Stomach (tissue), 9 donors: ENCODE results near the gene CACNB2. TPM values are rescaled to one million over a fixed set of nuclear protein-coding genes. Genes with fewer than 3 reads are reported as not detected.

ENCODE experiments used
- DNase-seq, 2 donors: peaks; one replicate each; pipeline versions ENCODE4 v3.0.0 to v3.0.0-alpha.2; 2013 to 2019
- H3K27ac ChIP-seq, 5 donors: fragments of 200-600 bp in 4 of 5; sonication (generic) in 4 of 5; one replicate each; pipeline ENCODE4 v1.5.1; 2013 to 2019; ENCODE audit warnings: mild to moderate bottlenecking in 1 of 5, moderate library complexity in 1 of 5
- H3K27me3 ChIP-seq, 3 donors: fragments of 200-600 bp; sonication (generic); one replicate each; pipeline ENCODE4 v1.5.1; 2017 to 2019; ENCODE audit warnings: mixed run types in 1 of 3
- H3K36me3 ChIP-seq, 4 donors: fragments of 200-600 bp; sonication (generic); 1 replicate in 3 of 4; 2 replicates in 1 of 4; pipeline ENCODE4 v1.5.1; 2016 to 2019
- H3K4me1 ChIP-seq, 4 donors: fragments of 200-600 bp; sonication (generic); one replicate each; pipeline ENCODE4 v1.5.1; 2016 to 2019
- H3K4me3 ChIP-seq, 4 donors: fragments of 200-600 bp; sonication (generic) in 3 of 4; one replicate each; pipeline ENCODE4 v1.5.1; 2016 to 2019; ENCODE audit warnings: mild to moderate bottlenecking in 1 of 4
- H3K9me3 ChIP-seq, 4 donors: fragments of 200-600 bp; sonication (generic); one replicate each; pipeline ENCODE4 v1.5.1; 2016 to 2019
- CTCF ChIP-seq, 7 experiments: fragments of 450-650 bp in 4 of 7; fragments of 200-600 bp in 3 of 7; sonication (generic) in 3 of 7; IDR thresholded peaks; one replicate each; pipeline ENCODE4 v1.5.1; 2016 to 2019; ENCODE audit warnings: antibody characterized with exemption in 7 of 7, control low read depth in 2 of 7, mild to moderate bottlenecking in 1 of 7
- EP300 ChIP-seq: sonication (generic); formaldehyde crosslinking; IDR thresholded peaks from one replicate; pipeline ENCODE4 v1.6.1; 2017; ENCODE audit warnings: antibody characterized with exemption
- POLR2A ChIP-seq, 4 donors: fragments of 450-650 bp; IDR thresholded peaks; one replicate each; pipeline ENCODE4 v1.6.1; 2016; ENCODE audit warnings: antibody characterized with exemption in 4 of 4, control low read depth in 2 of 4, mild to moderate bottlenecking in 1 of 4, moderate library complexity in 1 of 4
- POLR2AphosphoS5 ChIP-seq, 3 donors: sonication (generic); formaldehyde crosslinking; IDR thresholded peaks; one replicate each; pipeline ENCODE4 v1.6.1; 2016; ENCODE audit warnings: antibody characterized with exemption in 3 of 3
- WGBS, 5 donors: extraction: QIAGEN DNeasy Blood & Tissue Kit in 3 of 5; methylation state at CpG; one replicate each; pipeline versions ENCODE4 v1.1.5 to v1.1.7; 2013 to 2018; 5-methylcytosine and 5-hydroxymethylcytosine counted together
- intact Hi-C: fragments of 100-400 bp; cut with DNase I; formaldehyde crosslinking; loops from one replicate; pipeline ENCODE4 v1.15.1; 2023; ENCODE audit warnings: low total_unique reads
- polyA plus RNA-seq, 3 donors: library from polyadenylated mRNA; stranded (reverse); fragments of 200-250 nt; gene quantifications; one replicate each; pipeline ENCODE4 v1.2.3, GENCODE V29; 2013
- total RNA-seq, 5 donors: library from RNA; depleted of rRNA; stranded (reverse); fragments of >200 nt; gene quantifications; one replicate each; pipeline versions ENCODE4 v1.1.0 to v1.2.3, GENCODE V29; 2014 to 2016
- donor health status: healthy with polysubstance abuse.
- donor health status: Bipolar disorder and iron deficiency.
- donor health status: healthy.

Gene CACNB2
- total and polyA plus RNA-seq, 8 donors: 0.31 to 42.9 (median 14.3) TPM

GRCh38 chr10:18159557-18159956, 19.3 kb downstream of the CACNB2 start:
- intact Hi-C loops: no loop called here
- Histone ChIP-seq H3K9me3 (no peaks in the 10 kb centered on the region), H3K4me3 (no peak overlapping the region), H3K27ac (peak overlapping the region in 4 of 5 donors; percentile 24 to 73 (median 47)), H3K4me1 (peaks cover 0 to 25% (median 5%) of the 10 kb centered on the region in 4 donors), H3K27me3 (no peaks in the 10 kb centered on the region), H3K36me3 (no peaks in the 10 kb centered on the region)
- 68 to 83% (median 74%) methylated on average over 5 of the region's 5 CpGs for WGBS, 5 donors
- peak in 1 of 2 donors; percentile 43 for DNase-seq
- no peak for TF ChIP-seq CTCF (IDR thresholded peaks at IDR 0.05)
- TF ChIP-seq POLR2A (IDR thresholded peaks at IDR 0.05): no peak
- no peak for TF ChIP-seq EP300
- no peak for TF ChIP-seq POLR2AphosphoS5 (IDR thresholded peaks at IDR 0.05)

- H3K4me3 ChIP-seq: no peak overlapping the region
- H3K27me3 ChIP-seq: no peaks in the 10 kb centered on the region
- TF ChIP-seq EP300 (no peak), POLR2A (IDR thresholded peaks at IDR 0.05) (no peak), POLR2AphosphoS5 (IDR thresholded peaks at IDR 0.05) (no peak), CTCF (IDR thresholded peaks at IDR 0.05) (no peak)
- H3K4me1 ChIP-seq: peaks cover 0 to 35% (median 6%) of the 10 kb centered on the region in 4 donors
- WGBS, 5 donors: 52 to 81% (median 66%) methylated on average over 7 of the region's 7 CpGs
- no peaks in the 10 kb centered on the region for H3K36me3 ChIP-seq
- intact Hi-C loops: no loop called here
- peak overlapping the region in 2 of 5 donors; percentile 75 to 77 for H3K27ac ChIP-seq
- no peaks in the 10 kb centered on the region for H3K9me3 ChIP-seq
- DNase-seq: no peak
Observed at GRCh38 chr10:18162021-18162627, 21.9 kb downstream of the CACNB2 start.

- intact Hi-C loops: no loop called here
- Histone ChIP-seq H3K27ac (peak overlapping the region in 4 of 5 donors; percentile 5 to 77 (median 57)), H3K9me3 (no peaks in the 10 kb centered on the region), H3K4me3 (no peak overlapping the region), H3K36me3 (no peaks in the 10 kb centered on the region), H3K4me1 (peaks cover 0 to 29% (median 6%) of the 10 kb centered on the region in 4 donors), H3K27me3 (no peaks in the 10 kb centered on the region)
- TF ChIP-seq EP300 (no peak), POLR2A (IDR thresholded peaks at IDR 0.05) (no peak), CTCF (IDR thresholded peaks at IDR 0.05) (no peak), POLR2AphosphoS5 (IDR thresholded peaks at IDR 0.05) (no peak)
- peak in 1 of 2 donors; percentile 55 for DNase-seq
- 33 to 39% (median 36%) methylated on average over 4 of the region's 4 CpGs for WGBS, 5 donors
Observed at GRCh38 chr10:18164093-18164492, 23.9 kb downstream of the CACNB2 start.

- Histone ChIP-seq H3K27ac (peak overlapping the region; percentile 5 to 77 (median 45)), H3K9me3 (no peaks in the 10 kb centered on the region), H3K4me3 (no peak overlapping the region), H3K36me3 (no peaks in the 10 kb centered on the region), H3K27me3 (no peaks in the 10 kb centered on the region), H3K4me1 (peaks cover 0 to 21% (median 6%) of the 10 kb centered on the region in 4 donors)
- intact Hi-C loops: no loop called here
- WGBS, 5 donors: 56 to 78% (median 73%) methylated on average over 11 of the region's 11 CpGs
- TF ChIP-seq POLR2AphosphoS5 (IDR thresholded peaks at IDR 0.05) (peak in 2 of 3 donors; percentile 4 to 32), EP300 (no peak)
- DNase-seq: peak in 1 of 2 donors; percentile 72
Observed at GRCh38 chr10:18164748-18165361, 24.6 kb downstream of the CACNB2 start.
